GM19025 (cell line): ENCODE data around the gene B3GNT7.

Experiments used
- ATAC-seq: cut with Tn5 transposase; IDR thresholded peaks from one replicate; pipeline ENCODE4 v1.9.1; 2021; ENCODE audit warnings: mild to moderate bottlenecking, low read depth, moderate library complexity; ENCODE audit not compliant: unreplicated experiment

Gene B3GNT7

DNA sequence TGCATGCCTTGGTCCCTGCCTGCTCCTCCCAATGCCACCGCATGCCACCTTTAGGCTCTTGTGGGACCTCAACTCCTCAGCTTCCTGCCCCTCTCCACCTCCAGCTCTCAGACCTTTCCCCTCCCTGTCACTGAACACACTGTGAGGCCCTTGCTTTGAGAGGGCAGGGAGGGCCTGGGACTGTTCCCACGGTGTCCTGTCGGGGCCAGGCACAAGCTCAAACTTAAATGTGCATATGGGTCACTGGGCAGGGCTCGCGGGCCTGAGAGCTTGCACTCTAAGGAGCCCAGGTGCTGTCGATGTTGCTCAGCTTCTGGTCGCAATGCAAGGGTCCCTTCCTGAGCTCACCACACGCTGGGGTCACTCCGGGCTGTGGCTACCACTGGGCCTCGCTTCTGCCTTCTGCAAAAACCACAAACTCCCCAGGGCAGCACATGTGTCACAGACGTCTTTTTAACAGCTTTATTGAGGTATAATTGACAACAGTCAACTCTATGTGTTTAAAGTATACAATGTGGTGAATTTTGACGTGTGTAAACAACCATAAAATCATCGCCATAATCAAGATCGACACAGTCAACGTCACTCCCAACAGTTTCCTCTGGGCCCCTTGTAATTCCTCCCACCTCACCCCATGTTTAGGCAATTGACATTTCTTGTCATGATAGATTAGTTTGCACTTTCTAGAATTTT, 11.9 kb upstream of the B3GNT7 start:
- ATAC-seq, result no peak

DNA sequence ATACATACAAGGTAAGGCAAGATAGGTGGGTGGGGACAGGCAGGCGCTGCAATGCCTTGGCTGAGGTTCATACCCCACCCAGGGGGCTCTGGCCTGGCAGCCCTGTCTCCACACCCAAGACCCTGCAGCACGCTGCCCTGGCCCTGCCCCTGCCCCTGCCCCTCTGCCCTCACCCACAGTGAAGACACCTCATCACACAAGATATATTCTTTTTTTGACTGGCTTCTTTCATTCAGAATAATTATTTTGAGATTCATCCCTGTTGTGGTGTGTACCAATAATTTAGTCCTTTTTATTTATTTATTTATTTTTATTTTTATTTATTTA, 11.4 kb upstream of the B3GNT7 start:
- ATAC-seq, result no peak

DNA sequence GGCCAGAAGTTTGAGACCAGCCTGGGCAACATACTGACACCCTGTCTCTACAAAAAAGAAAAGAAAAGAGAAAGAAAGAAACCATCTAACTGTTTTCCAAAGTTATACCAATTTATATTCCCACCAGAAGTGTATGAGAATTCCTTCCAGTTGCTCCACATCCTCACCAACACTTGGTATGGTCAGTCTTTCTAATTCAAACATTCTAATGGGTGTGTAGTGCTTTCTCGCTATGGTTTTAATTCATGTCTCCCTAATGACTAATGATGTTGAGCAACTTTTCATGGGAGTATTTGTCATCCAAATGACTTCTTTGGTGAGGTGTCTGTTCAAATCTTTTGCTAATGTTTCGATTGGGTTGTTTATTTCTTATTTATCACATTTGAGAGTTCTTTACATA, 10.5 kb upstream of the B3GNT7 start:
- no peak for ATAC-seq

DNA sequence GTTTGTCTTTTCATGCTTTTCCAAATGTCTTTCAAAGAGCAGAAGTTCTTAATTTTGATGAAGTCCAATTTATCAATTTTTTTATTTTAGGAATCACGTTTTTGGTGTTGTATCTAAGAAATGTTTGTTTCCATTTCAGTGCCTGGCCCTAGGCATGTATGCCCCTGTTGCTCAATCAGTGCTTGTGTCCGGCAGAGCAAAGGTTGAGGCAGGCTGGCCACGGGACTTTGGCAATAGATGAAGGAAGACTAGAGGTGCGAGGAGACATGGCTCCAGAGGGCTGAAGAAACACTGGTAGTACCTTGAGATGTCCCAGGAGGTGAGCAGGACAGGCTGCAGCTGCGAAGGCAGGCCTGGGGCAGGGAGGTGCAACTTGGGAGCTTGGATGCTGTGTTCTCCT, 10.1 kb upstream of the B3GNT7 start:
- no peak for ATAC-seq

DNA sequence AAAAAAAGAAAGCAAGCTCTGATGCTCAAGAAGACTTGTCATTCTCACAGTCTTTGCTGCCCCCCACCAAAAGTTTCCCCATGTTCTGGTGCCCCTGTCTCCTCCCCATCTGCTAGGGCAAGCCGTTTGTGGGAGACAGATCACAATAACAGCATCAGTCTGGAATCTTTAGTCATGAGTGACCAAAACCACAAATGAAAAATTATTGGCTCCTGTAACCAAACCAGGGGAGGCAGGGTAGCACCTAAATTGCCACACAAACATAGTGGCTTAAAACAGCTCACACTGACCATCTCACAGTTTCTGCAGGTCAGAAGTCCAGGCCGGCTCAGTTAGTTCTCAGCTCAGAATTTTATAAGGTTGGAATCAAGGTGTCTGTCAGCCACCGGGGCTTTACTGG, 9.1 kb upstream of the B3GNT7 start:
- ATAC-seq, result no peak

DNA sequence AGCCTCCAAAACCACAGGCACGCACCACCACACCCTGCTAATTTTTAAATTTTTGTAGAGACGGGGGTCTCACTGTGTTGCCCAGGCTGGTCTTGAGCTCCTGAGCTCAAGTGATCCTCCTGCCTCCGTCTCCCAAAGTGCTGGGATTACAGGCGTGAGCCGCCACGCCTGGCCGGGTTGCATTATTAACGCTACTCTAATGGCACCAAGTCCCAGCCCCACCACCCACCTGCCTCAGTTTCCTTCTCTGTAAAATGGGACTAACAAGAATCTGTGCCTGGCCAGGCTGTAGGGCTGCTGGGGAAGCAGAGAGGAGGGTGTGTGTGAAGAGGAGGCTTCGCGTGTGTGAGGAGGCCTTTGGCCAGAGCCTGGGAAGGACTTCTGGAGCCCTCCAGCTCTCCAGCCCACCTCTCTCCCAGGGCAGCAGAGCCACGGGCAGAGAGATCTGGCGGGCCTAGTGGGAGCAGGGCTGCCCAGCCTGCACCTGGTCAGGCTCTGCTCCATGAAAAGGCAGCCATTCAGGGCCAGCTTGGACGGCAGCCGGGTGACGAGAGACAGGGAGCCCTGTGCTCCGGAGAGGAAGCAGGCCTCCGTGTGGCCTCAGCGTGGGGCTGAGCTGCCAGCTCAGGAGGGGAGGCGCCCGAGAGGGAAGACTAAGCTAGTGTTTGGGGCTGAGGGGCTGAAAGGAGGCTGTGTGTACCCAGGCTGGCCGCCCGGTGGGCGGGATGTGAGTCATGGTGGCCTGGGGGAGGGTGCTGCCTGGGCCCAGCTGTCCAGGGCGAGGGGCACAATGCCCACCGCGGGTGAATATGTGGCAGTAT, 7.4 kb upstream of the B3GNT7 start:
- no peak for ATAC-seq

DNA sequence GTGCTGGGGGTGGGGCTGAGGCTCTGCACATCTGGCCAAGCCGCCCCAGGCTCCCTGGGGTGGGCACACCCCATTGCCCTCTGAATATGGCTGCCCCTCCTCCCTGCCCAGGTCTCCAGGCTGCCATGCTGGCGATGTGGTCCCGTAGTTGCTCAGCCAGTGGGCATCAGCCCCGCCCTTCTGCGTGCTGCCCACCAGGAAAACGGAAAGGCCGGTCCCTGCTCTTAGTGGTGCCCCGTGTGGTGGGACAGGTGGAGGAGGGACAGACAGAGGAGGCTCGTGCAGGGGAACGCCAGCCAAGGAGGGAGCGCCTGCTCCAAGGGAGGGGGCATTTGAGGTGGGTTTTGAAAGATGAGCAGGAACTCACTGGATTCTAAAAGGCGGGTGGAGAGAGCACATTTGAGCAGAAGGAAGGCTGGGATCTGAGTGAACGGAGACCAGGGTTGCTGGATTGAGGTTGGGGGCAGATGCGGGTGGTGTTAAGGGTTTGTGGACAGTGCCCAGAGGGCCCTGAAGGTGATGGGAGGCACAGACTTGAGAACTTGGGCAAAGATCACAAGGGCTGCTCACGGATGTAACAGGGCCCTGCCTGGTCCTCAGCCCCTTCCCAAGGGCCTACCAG, 6.7 kb upstream of the B3GNT7 start:
- no peak for ATAC-seq

DNA sequence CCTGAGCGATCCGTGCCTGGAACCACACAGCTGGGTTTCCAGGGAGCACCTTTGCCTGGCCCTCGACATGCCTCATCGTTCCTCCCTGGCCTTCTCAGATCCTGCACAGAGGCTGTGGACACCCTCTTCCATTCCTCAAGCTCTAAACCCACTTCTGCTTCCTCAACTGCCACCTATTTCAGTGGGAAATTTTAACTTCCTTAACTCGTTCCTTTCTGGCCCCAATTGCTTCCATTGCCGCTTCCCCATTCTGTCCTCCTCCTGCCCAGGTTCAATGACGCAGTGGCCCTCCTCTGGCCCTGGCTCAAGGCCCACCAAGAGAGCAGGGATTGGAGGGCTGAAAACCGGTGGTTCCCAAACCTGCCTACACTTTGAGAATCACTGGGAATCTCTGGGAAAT, 4.8 kb upstream of the B3GNT7 start:
- no peak for ATAC-seq

DNA sequence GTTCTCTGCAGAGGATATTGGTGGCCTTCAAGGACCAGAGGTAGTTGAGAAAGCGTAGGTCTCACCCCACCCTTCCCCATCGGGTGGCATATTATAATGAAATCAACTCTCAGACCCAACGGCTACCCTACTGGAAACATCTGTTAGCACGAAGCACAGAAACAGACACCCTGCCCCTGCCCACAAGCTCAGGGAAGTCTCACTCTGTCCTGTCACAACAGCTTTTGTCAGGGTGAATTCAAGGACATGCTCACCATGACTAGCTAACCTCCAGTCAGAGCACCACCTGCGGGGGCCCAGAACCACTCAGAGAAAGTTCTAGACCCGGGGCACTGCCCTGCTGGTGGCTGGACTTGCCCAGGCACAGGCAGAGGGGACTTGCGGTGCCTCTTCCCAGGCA, 3.5 kb upstream of the B3GNT7 start:
- no peak for ATAC-seq

DNA sequence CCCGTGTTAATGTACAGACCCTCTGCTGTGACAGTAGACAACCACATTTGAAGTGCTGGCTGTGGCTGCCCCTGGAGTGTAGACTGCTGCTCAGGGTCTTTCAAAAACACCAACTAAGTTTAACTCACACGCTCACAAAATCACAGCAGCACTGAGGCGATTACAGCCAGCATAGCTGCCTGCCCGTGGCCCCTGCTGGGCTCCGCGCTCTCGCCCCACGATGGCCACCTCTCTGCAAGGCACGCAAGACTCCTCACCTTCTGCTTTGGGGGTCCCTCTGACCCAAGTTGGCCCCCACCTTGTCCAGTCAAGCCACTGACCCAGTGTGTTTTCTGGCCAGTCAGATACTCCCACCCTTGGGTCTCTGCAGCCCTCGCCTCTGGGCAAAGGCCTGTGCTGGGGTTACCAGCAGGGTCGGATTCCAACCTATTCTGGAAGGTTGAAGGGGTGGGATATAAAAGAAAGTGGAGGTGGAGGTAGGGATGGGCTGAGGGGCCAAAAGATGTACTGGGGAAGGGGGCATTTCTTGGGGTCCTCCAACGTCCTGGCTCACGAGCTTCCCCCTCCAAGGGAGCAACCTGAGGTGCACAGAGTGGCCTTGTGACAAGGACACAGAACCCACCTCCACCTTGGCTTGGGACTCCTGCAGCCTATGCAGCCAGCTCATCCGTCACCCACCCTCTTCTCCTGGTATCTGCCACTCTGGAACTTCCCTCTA, 2.9 kb upstream of the B3GNT7 start:
- ATAC-seq, result no peak

DNA sequence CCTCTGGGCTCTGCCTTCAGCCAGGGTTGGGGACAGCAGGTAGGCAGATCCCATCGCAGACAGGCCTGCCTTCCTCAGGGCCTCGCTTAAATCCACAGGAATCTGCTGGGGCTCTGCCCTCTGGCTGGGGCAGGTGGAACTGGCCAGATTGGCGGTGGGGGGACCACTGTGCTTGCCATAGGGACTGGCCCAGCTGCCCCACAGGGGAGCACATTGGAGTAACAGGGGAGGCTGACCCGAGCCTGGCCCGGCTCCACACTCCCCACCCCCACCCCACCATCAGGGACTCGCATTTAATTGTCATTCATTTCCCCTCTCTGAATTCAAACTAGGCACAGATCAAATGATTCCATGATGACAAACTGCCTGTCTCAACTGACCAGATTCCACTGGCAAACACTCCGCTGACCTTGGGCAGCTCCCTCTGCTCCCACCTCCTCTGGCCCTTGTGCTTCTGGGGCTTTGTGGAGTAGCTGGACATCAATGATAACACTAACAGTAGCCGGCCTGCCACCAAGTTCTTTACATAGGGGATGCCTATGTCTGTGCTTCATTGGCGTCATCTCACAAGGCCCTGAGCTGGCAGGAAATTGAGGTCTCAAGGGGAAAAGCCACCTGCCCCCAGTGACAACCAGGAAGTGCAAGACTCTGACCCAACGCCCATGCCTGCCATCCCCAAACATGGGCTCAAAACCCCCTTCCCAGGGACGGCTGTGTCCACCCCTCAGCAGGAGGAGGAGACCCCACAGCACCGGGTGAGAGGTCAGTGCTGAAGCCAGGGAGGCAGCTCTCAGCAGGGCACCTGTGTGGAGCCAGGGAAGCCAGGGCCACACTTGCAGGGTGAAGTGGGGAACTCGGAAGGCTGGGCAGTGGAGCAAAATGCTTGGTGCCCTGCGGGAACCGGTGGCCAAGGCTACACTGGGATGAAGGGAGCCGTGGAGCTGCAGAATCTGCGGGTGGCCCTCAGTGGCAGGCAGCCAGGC, 2.1 kb upstream of the B3GNT7 start:
- peak; percentile 31 for ATAC-seq

DNA sequence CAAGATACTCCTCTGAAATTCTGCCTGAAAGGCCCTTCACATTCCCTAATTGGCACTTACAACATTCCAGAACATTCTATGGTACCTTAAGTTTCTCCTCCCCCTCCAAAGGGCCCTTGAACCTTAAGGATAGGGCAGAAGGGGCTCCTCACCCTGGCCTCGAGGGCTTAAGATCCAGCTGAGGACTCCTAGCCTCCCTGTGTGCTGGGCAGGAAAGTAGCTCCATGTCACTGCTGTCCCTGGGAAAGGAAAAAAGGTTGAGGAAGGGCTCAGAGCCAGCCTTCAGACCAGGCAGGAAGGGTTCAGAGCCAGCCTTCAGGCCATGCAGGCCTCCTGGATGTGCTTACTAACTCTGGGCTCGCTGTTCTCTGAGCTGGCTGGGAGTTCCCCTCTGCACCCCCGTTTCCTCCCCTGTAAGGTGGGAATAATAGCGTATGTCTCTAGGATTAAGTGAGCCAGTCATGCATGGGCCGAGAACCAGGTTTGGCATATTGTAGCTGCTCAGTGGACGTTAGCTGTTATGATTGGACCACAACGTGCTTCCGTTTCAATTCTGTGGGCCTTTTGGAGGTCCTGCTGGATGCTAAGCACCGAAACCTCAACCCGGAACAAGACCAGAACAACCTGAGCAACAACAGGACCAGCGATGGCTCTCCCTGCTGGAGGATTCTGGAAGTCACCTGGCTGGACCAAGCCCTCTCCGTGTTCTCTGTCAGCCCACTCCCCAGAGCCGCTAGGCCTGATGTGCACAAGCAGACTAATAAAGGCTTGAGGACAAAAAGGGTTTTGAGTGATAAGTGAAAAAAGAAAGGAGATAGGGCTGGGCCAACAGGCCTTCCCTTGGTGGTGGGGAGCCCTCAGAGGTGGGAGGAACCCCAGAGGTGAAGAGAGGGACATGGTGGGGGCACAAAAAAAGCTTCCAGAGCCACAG, 1.0 kb upstream of the B3GNT7 start:
- ATAC-seq, result peak; percentile 34

DNA sequence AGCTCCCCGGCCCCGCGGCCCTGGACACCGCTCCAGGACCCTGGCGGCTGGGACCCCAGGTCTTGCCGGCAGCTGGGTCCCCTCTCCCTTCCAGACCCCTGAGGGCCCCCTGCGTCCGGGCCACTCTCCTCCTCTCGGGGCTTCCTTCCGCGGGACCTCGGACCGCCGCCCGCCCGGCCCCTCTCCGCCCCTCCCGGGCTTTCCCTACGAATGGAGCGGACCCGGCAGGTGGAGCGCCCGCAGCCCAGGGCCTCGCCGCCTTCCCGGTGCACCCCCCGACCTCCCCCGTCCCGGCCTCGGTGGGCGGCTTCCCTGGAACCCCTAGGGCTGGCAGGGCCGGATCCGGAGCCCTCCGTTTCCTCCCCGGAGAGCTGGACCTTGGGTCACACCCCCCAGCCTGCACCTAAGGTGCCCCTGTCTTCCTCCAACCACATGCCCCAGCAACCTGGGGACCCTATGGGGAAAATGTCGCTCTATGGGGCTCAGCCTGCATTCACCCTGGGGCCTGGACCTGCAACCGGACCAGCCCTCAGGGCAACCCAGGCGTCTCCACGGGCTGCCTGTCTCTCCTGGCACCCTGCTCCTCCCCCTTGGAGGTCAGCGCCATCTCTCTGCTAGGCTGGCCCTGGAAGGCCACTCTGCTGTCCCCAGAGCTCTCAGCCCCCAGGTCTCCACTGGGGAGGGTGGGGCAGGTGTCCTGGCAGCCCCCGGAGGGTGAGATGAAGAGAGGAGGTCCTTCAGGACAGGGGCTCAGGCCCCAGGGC, 730 bp downstream of the B3GNT7 start:
- ATAC-seq, result no peak

DNA sequence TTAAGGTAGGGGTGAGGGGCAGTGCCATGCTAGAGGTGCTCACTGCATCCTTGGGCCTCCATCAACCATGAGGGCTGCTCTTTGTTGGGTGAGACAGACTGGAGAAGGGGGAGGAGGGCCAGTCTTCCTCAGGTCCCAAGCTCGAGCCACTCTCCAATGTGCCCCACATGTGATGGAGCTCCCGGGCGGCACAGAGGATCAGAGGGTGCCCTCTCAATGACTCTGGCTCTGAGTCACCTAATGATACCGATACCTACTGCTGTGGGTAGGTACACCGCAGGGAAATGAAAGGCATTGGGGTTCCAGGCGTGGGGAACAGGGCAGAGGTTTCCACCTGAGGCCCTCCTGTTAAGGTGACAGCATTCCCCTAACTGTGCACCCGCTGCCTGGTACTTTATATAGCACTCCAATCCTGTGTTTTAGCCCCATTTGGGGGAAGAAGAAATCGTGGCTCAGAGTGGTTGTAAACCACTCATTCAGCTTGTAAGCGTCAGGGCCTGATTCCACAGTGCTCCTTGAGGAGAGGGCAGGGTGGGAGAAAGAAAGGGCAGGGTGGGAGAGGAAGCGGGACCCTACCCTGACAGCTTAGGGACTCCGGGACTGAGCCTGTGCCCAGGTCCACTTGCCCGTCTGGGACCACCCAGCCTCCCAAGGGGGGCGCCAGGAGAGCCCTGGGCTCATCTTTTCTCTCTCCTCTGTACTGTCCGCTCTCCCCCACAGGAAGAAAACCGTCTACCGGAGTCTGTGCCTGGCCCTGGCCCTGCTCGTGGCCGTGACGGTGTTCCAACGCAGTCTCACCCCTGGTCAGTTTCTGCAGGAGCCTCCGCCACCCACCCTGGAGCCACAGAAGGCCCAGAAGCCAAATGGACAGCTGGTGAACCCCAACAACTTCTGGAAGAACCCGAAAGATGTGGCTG, 1.8 kb downstream of the B3GNT7 start:
- no peak for ATAC-seq

DNA sequence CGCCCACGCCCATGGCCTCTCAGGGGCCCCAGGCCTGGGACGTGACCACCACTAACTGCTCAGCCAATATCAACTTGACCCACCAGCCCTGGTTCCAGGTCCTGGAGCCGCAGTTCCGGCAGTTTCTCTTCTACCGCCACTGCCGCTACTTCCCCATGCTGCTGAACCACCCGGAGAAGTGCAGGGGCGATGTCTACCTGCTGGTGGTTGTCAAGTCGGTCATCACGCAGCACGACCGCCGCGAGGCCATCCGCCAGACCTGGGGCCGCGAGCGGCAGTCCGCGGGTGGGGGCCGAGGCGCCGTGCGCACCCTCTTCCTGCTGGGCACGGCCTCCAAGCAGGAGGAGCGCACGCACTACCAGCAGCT, 2.4 kb downstream of the B3GNT7 start:
- ATAC-seq, result no peak

DNA sequence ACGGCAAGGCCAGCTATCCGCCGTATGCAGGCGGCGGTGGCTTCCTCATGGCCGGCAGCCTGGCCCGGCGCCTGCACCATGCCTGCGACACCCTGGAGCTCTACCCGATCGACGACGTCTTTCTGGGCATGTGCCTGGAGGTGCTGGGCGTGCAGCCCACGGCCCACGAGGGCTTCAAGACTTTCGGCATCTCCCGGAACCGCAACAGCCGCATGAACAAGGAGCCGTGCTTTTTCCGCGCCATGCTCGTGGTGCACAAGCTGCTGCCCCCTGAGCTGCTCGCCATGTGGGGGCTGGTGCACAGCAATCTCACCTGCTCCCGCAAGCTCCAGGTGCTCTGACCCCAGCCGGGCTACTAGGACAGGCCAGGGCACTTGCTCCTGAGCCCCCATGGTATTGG, 3.1 kb downstream of the B3GNT7 start:
- no peak for ATAC-seq
